Measurements from ENCODE around the gene SMIM26.
"Not testable (repeated sequence)": the region's sequence is repeated elsewhere in the genome, so short reads cannot be mapped to it uniquely, and the experiment has no call there.

SMIM26 gene, protein sequence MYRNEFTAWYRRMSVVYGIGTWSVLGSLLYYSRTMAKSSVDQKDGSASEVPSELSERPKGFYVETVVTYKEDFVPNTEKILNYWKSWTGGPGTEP

GRCh38 chr20:18566892-18567738 is at the start of gene SMIM26:
SMIM26 (plus strand) TSS chr20:18567432; CDS start chr20:18567479, 47 bp downstream.
- TF ChIP-seq, protein P1, sequence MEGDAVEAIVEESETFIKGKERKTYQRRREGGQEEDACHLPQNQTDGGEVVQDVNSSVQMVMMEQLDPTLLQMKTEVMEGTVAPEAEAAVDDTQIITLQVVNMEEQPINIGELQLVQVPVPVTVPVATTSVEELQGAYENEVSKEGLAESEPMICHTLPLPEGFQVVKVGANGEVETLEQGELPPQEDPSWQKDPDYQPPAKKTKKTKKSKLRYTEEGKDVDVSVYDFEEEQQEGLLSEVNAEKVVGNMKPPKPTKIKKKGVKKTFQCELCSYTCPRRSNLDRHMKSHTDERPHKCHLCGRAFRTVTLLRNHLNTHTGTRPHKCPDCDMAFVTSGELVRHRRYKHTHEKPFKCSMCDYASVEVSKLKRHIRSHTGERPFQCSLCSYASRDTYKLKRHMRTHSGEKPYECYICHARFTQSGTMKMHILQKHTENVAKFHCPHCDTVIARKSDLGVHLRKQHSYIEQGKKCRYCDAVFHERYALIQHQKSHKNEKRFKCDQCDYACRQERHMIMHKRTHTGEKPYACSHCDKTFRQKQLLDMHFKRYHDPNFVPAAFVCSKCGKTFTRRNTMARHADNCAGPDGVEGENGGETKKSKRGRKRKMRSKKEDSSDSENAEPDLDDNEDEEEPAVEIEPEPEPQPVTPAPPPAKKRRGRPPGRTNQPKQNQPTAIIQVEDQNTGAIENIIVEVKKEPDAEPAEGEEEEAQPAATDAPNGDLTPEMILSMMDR (IDR thresholded peaks at IDR 0.05; ENCODE audit: low read depth, low read length, missing control alignments) = no peak
- peak within 1 kb of the TSS; percentile 65 for H3K4me3 ChIP-seq (ENCODE audit: low read depth, low read length)
- DNase-seq (ENCODE audit: low read depth) = peak; percentile 90

DNA sequence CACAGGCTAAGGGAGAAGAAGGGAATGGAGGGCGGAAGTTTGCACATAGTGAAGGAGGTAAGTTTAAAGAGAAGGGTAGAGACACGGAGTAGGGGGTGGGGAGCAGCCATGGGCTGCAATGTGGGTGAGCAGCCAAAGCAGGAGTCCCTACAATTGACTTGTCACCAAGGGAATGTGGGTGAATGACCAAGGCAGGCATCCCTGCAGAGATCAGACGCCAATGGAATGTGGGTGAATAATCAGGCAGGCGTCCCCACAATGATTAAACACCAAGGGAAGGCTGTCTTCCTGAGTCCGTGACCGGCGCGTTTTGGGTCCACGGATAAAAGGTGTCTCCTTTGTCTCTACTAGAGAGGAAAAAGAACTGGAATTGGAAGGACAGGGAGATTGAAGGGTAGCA is 45.2 kb upstream of the SMIM26 start:
- not testable (repeated sequence) for H3K4me3 ChIP-seq (ENCODE audit: low read depth, low read length); DNase-seq (ENCODE audit: low read depth)

DNA sequence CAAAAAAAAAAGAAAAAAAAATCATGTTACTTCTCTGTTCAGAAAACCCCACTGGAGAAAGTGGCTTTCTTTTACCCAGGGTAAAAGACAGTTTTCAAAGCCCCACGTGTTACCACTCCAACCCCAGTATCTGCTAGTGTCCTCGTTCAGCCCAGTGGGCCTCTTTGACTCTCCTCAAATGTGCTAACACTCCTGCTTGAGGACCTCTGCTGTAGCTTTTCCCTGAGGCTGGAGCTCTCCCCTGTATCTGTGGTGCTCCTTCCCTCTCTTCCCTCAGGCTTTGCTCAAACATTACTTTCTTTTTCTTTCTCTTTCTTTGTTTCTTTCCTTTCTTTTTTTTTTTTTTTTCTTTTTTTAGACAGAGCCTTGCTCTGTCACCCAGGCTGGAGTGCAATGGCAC is 44.2 kb upstream of the SMIM26 start:
- no peak for DNase-seq (ENCODE audit: low read depth)
- no peak overlapping the region for H3K4me3 ChIP-seq (ENCODE audit: low read depth, low read length)
- TF ChIP-seq, protein P1 (IDR thresholded peaks at IDR 0.05; ENCODE audit: low read depth, low read length, missing control alignments) = no peak

GRCh38 chr20:18524646-18525045 is 42.6 kb upstream of the SMIM26 start:
- TF ChIP-seq, protein P1 (IDR thresholded peaks at IDR 0.05; ENCODE audit: low read depth, low read length, missing control alignments) = no peak
- no peak for DNase-seq (ENCODE audit: low read depth)
- H3K4me3 ChIP-seq (ENCODE audit: low read depth, low read length) = no peak overlapping the region

- not testable (repeated sequence) for H3K4me3 ChIP-seq (ENCODE audit: low read depth, low read length); DNase-seq (ENCODE audit: low read depth)
These were observed 40.5 kb upstream of the SMIM26 start for GRCh38 chr20:18526761-18527160.

GRCh38 chr20:18527339-18527738 is 39.9 kb upstream of the SMIM26 start:
- DNase-seq (ENCODE audit: low read depth) = no peak
- TF ChIP-seq, protein P1 (IDR thresholded peaks at IDR 0.05; ENCODE audit: low read depth, low read length, missing control alignments) = no peak
- no peak overlapping the region for H3K4me3 ChIP-seq (ENCODE audit: low read depth, low read length)

DNA sequence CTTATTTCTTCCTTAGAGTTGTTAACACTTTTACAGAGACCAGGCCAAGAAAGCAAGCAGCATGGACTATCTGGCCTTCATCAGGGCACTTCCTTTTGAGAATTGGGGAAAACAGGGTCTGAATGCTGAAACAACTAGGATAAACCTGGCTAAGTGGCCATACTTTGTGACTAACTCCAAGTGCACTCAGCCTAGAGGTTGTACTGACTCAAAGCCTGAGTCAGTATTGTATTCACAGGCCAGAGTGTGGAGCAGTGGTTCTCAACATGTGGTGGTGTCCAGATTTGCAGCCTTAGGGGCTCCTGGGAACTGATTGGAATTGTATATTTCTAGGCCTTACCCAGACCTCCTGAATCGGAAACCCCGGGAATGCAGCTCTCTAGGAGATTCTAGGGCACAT is 39.4 kb upstream of the SMIM26 start:
- TF ChIP-seq, protein P1 (IDR thresholded peaks at IDR 0.05; ENCODE audit: low read depth, low read length, missing control alignments) = no peak
- H3K4me3 ChIP-seq (ENCODE audit: low read depth, low read length) = no peak overlapping the region
- DNase-seq (ENCODE audit: low read depth) = no peak

DNA sequence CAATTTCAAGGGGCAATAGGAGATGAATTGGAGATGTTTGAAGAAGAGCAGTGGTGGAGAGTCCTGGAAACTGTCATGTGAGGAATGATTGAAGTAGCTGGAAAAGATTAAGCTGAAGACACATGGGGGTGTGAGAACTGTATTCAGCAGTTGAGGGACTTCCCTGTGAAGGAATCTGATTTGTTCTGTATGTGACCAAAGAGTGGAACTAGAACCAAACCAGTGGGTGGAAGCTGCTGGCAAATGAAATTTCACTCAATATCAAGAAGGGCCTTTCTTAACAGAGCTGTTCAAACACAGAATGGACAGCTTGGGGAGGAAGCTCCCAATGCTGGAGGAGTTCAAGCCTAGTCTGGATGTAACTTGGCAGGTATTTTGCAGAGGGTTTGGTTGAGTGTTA is 38.2 kb upstream of the SMIM26 start:
- TF ChIP-seq, protein P1 (IDR thresholded peaks at IDR 0.05; ENCODE audit: low read depth, low read length, missing control alignments) = no peak
- no peak for DNase-seq (ENCODE audit: low read depth)
- H3K4me3 ChIP-seq (ENCODE audit: low read depth, low read length) = no peak overlapping the region

All from GM12864 (cell line).